Left forelimb (tissue), 1 donor: Measurements from ENCODE around the gene DOCK11.

Source experiments
- DNase-seq: peaks from one replicate; pipeline ENCODE4 v3.0.0-alpha.2; 2018; ENCODE audit warnings: low spot score

Gene DOCK11

DNA sequence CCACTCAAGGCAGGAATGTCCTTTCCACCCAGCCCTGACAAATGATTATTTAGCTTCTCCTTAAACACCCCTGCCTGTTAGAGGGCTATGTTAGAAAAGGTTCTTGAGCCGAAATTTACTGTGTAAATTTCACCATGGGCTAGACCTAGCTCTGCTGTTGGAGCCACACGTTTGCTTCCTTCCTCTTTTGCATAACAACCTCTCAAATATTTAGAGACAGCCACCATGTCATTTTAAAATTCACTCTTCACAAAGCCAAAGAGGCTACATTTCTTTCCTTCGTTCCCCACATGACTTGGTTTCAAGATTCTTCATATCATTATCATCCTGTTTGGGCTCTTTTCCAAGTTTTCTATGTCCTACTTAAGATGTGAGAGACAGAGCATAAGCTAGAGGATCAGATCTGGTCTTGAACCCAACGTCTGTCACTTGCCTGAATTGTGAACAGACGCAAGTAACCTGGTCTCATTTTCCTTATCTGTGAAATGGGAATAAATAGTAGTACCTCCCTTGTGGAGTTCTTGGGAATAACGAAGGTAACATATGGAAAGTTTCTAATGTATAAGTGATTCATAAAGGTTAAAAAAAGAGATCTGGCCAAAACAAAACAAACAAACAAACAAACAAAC is 6.7 kb downstream of the DOCK11 start:
- DNase-seq, result no peak

DNA sequence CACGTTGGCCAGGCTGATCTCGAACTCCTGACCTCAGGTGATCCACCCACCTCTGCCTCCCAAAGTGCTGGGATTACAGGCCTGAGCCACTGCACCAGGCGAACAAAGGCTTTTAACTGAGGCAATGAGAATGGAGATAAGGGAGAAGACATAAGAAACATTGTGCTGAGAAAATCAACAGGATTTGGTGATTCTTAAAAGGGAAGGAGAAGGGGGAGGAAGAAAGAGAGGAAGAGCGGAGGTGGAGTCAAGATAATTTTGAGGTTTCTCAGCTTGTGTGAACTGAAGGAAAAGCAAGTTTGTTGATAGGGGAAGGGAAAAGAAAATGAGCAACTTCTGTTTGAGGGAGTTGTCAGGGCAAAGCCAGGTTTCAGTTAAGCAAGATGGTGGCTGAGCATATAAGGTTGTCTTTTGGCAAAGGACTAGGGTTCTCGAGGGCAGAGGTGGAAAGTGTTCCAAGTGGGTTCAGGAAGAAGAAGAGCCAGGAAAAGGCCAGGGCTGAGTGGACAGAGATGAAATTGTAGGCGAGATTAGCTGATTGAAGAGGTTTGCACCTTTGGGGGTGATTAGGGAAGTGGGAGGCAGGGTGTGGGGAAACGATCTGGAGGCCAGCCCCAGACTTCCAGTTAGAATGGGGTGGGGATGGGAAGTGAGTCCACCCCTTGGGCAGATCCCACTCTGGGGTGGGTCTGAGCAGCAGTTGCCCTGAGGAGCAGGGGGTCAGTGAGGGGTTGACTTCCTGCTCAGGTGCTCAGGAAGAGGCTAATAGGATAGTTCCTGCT is 7.8 kb downstream of the DOCK11 start:
- DNase-seq, result no peak

DNA sequence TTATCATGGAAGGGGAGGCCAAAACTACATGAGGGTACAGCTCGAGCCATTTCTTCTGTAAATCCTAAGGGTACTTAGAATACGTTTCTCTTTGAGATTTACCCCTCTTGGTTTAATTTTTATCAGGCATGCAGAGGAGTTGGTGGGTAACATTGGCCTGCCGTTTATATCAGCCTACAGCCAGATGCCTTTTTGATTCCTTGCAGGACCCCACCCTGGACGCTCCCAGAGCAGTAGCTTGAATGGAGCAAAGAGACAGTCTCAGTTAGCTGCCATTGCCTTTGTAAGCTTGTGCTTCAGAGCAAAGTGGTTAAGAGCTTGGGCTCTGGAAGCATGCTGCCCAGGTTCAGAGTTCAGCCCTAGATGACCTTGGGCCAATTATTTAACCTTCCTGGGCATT is 9.0 kb downstream of the DOCK11 start:
- no peak for DNase-seq

DNA sequence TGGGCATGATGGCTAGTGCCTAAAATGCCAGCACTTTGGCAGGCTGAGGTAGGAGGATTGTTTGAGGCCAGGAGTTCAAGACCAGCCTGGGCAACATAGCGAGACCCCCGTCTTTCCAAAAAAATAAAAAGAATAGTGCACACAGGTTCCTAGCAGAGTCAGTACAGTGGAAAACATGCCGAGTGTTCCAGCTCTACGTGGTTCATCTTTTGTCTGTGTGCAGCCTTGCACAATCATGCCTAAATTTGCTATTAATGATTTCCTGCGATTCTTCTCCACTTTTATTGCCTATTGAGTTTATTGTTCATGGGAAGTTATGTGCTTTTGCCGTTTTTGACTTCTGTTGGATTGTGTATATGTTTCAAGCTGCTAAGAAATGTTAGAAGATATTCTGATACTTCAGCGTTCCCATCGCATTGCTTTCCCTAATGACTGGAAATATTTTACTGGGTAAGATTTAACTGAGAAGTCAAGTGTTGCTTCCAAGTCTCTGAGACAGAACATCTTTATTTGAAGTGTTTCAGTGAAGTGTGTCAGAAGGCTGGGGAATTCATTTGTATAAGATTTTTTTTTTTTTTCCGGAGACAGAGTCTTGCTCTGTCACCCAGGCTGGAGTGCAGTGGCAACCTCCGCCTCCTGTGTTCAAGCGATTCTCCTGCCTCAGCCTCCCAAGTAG is 11.3 kb downstream of the DOCK11 start:
- no peak for DNase-seq

DNA sequence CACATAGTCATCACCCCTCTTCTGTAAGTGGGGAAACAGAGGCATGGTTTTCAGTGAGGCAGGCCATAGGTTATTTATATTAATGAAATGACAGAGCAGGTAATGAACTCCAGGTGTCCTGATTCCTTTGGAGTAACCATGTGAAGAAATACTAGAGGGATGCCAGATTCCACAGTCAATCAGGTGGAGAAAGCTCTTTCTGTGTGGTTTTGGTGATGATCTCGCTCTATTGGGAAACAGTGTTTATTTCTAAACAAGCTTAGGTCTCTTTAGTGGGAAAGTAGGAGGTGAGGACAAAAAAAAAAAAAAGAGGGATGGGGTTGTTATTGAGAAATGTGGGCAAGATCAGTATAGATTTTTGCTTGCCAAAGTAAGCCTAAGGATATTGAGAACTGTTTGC is 12.2 kb downstream of the DOCK11 start:
- no peak for DNase-seq

DNA sequence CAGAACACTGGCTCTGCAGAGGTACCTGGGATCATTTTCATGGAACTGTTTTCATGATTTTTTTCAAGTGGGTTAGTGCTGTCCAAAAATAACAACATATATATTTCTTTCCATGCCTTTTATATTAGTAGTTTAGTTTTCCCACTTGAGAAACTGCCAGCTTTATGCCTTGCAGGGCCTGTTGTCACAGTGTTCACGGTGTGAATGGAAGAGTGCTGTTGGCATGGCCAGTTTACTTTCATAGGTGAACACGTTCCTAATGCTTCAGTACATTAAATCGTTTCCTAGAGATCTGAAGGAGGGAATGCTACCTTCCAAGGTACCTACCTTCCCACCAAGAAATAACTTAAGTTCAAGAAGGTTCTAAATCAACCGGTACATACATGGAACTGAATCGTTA is 12.6 kb downstream of the DOCK11 start:
- no peak for DNase-seq

DNA sequence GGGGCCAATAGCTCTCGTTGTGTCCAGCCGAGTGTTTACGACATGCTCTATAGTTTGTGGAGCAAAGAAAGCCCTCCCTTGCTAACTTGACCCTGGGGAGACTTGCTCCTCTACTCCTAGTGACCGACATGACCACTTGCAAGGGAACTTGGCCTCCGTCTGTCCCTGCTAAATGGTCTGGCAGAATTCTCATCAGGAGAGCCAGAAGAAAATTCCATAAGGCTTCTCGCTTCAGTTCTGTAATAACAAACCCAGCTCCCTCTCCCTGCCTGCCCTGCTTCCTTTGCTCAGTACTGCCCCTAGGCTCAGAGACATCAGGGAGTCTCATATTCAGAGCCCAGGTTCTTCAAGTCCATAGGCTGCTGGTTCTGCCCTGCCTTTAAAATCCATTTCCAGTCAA is 13.0 kb downstream of the DOCK11 start:
- no peak for DNase-seq

DNA sequence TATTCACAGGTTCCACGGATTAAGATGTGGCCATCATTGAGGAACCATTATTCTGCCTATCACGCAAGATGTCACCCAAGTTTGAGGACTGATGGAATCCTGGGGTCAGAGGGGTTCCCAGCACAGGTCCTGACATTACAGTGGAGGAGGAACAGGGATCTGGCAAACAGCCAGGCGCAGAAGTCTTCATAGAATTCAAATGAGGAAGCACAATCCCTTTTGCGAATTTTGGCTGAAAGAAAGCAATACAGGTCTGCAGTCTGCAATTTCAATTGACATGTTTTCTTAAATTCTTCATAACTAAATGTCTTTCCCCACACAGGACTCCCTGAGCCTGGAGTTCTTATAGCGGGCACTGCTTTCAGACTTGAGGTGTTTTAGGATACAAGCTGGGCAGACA is 14.5 kb downstream of the DOCK11 start:
- DNase-seq, result no peak

DNA sequence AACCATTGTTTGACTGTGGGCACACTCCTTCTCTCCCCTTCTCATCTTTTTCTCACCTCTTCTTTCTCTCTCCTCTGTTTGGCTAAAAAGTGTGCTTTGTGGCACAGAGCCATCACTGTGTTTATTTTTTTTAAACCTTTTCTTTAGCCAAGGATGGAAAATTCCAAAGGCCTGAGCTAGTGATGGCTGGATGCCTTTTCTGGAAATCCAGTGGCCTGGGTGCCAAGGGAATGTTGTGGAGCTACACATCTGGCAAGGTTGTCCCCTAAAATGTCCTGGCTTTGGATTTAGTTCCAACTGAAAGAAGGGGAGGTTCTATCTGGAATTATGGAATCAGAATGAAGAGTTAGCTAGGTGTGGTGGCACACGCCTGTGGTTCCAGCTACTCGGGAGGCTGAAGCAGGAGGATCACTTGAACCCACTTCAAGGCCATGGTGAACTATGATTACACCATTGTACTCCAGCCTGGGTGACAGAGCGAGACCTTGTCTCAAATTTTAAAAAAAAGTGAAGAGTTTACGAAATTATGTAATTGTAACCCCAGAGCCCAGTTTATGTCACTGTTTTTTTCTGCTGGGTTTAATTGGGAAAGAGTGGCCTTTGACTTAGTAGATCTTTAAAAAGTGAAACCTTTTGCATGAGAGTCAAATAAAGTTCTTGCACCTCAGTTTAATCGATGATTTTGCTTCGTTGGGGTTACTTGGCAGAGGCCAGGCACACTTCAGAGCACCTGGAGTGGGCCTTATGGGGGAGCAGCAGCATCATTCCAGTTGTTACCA is 17.7 kb downstream of the DOCK11 start:
- DNase-seq, result no peak

DNA sequence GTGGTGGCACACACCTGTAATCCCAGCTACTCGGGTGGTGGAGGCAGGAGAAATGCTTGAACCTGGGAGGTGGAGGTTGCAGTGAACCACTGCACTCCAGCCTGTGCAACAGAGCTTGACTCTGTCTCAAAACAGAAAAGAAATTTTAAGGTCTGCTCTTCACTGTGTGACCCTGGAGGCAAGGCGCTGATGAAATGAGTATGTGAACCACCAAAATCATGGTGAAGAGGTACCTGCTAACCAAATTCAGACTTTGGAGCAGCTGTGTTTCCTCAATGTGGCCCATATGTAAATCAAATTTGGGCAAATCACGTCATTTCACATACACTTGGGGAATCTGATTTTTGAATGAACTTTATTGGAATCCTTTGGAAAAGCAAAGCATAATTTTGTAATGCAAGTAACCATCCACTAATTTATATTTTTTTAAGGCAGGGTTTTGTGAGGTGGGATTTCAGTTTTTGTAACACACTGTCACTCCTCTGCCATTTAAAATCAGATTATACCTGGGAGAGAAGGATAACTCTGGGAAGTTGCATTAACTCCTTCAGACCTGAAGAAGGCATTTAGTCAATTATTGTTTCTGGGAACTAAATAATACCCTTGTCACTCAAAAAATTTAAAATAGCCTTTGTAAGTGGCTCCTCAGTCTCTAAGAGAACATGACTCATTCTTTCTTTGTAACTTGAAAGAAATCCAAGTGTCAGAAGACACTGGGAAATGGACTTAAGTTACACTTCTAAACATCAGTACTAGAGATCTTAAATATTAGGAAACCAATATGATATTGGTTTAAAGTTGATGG is 24.0 kb downstream of the DOCK11 start:
- DNase-seq, result no peak

DNA sequence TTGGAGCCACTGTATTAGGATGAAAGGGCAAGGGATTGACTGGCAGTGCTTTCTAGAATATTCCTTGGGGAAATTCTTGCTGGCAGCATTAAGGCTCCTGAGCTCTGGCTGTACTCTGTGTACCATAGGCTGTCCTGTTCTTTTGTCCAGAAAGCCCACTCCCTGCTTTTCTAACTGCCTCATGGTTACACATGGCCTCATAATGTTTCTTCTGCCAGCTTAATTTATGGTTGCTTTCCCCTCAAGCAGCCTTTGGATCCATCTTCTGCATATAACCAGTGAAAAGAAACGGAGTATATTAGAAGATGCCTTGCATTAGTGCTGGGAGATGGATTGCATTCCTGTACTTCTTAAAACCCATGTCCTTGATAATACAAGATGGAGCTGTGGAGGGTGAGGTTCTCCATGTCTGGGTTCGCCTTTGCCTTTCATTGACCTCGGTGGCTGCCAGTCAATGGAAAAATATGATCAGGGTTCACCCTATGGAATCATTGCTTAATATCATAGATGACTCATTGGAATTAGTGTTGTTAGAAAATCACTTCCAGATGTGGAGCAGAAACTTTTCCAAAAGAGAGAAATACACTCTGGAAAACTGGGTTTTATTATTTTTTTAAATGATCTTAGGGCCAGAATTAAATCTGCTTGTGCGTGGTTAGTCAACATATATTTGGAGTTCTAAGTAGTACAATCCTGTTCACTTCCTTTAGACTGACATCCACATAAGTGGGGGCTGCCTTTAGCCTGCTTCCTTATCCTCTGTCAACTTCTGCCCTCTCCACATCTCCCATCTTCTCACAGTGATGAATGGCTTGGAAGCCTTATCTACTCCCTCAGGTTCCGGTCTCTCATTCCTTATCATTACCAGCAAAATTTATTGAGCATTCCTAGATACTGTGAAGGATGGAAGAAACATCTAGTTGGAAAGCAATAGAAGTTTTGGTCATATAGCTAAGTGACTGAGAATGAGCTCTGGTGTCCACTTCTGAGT is 24.9 kb downstream of the DOCK11 start:
- DNase-seq, result no peak

DNA sequence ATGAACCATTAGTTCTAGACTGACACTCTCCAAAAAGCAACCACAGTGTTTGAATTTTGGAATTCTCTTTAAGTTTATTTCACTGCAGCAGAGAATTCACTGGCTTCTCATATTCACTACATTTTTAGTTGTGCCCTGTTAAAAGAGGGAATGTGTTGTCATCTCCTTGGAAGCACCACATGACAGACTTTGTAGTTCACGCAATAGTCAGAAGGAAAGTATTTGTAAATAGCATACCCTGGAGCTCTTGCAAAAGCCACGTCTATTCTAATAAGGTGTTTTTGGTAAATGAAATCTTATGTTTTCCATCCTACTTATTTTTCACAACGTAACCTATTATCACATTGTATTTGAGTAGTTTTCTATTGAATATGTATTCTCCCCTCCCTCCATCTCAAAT is 25.8 kb downstream of the DOCK11 start:
- DNase-seq, result no peak

DNA sequence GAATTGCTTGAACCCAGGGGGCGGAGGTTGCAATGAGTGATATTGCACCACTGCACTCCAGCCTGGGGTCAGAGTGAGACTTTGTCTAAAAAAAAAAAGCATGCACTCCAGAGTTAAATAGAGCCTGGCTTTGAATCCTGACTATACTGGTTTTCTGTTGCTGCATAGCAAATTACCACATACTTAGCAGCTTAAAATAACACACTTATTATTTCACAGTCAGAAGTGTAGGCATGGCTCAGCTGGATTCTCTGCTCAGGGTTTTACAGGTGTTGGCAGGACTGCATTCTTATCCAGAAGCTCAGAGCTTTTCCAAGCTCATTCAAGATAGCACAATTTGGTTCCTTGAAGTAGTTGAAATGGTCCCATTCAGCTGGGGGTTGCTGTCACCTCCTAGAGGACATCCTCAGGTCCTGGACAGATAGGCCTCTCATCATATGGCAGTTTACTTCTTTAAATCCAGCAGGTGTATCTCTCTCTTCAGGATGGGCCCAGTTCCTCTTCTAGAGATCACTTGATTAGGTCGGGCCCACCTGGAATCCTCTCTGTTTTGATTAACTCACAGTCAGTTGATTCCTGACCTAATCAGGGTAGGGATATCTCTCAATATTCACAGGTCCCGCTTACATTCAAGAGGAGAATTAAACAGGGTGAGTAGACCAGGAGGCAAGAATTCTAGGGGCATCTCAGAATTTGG is 26.8 kb downstream of the DOCK11 start:
- no peak for DNase-seq

DNA sequence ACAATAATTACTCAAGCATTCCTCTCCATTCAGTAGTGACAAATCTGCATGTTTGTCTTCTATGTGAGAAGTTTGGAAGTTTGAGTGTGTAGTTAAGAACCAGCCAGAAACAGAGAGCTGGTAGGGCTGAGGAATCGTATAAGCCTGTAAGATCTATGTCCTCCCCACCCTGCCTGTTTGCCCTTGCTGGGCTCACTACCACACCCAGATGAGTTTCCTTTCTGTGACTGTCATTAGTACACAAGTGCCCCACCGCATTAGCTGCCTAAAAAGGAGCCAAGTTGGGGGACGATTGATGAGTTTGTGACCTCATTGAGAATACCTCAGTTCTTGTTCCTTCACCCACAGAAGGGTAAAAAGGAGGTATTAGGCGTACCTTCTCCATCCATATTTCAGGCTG is 28.3 kb downstream of the DOCK11 start:
- DNase-seq, result no peak

DNA sequence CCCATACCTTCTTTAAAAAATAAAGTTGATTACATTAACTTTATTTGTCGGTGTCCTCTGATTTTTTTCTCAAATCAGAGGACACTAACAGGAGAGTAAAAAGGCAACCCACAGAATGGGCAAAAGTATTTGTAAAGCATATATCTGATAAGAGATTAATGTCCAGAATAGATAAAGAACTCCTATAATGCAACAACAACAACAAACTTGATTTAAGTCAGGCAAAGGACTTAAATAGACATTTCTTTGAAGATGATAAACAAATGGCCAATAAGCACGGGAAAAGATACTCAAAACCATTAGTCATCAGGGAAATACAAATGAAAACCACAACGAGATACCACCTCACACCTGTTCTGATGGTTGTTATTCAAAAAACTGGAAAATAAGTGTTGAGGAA is 28.7 kb downstream of the DOCK11 start:
- no peak for DNase-seq

DNA sequence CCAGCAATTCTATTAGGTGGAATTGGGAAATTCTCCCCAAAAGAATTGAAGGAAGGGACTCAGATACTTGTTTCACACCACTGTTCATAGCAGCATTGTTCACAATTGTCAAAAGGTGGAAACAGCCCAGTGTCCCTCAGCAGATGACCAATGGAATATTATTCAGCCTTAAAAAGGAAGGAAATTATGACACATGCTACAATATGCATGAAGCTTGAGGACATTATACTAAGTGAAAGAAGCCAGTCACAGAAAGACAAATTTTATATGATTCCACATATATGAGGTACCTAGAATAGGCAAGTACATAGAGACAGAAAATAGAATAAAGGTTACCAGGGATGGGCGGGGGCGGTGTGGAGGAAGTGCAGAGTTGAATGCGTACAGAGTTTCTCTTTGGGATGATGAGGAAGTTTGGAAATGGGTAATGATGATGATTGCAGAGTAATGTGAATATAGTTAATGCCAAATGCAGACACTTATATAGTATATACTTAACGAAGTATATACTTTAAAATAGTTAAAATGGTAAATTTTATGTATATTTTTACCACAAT is 29.6 kb downstream of the DOCK11 start:
- DNase-seq, result no peak

DNA sequence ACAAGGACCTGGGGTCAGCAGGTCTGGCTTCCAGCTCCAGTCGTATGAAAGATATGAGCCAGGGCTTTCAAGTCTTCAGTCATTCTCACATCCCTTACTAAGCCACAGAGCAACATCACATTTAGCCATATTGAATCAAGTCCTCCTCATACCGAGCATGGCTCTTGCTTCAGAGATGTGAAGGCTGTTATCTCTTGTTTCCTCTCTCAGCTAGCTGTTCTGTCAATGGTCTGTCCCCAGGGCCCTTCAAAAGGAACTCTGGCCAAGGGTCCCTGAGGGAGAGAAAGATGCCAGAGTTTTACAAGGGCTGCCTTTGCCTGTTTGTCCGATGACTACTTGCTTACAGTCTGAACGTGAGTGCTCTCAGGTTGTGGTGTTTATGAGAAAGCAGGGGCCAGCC is 30.5 kb downstream of the DOCK11 start:
- DNase-seq, result no peak

DNA sequence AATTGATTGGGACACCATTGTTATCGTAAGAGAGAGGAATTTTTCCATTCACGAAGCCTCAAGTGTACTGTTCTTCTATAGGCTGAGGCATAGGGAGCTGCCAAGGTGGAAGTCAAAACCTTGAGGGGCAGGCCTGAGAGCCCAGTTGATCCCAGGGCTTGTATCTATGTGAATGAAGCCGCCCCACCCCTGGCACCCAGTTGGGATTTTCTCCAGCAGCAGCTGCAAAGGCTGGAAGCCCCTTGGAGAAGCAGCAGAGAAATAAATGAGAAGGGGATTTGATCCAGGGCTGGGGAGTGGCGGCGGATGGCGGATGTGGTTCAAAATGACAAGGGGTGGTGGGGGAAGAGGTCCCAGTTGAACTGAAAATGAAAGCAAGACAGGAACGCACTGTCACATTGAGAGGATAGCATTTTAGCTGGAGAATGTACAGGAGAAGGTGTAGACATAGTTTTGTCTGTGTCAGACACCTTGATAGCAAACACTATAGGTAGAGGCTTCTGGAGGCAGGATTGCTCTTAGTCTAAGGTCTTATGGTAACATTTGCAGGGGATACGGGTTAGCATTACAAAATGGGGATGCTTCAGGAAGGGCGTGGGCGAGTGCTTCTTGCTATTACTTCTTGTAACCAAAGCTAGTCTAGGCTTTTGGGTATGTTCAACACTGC is 32.6 kb downstream of the DOCK11 start:
- DNase-seq, result no peak
